Panc1 (cell line): Measurements from ENCODE around the gene KCNJ14. TPM values are rescaled to one million over a fixed set of nuclear protein-coding genes. Genes with fewer than 3 reads are reported as not detected.
A peak's percentile ranks its signal among the peaks of the same experiment; 100 is the strongest.
"Not testable (repeated sequence)": the region's sequence is repeated elsewhere in the genome, so short reads cannot be mapped to it uniquely, and the experiment has no call there.

Experiments
- ATAC-seq: fragments of 200-7000 bp; cut with Tn5 transposase; 2 replicates; pipeline ENCODE4 v1.9.1; 2020; ENCODE audit warnings: mild to moderate bottlenecking, moderate library complexity
- BruUV-seq: library from RNA; stranded (reverse); fragments of 400-500 nt; replicated peaks from 2 replicates; lab custom pipeline; 2021; lab: Mats Ljungman, UMichigan
- CTCF ChIA-PET: fragments of 300-600 bp; sonication (Branson Sonifier 250); formaldehyde crosslinking; loops from one replicate; lab custom pipeline; 2022; ENCODE audit warnings: antibody characterized with exemption; lab: Charles Lee
- POLR2A ChIA-PET: fragments of 300-600 bp; sonication (Branson Sonifier 250); formaldehyde crosslinking; loops from one replicate; lab custom pipeline; 2022; ENCODE audit warnings: antibody characterized with exemption; lab: Charles Lee
- DNase-seq: peaks from one replicate; pipeline ENCODE4 v3.0.0-alpha.2; 2010; ENCODE audit warnings: low read depth, low spot score
- H3K27ac ChIP-seq: 2 replicates; pipeline ENCODE4 v1.5.1; 2011; ENCODE audit warnings: mild to moderate bottlenecking, low read length, inconsistent platforms
- H3K27me3 ChIP-seq: fragments of 200-500 bp; sonication (Bioruptor generic); 2 replicates; pipeline ENCODE4 v1.6.0; 2014; ENCODE audit warnings: low read length, inconsistent platforms; ENCODE audit not compliant: control insufficient read depth, insufficient read depth
- H3K36me3 ChIP-seq: fragments of 200-500 bp; sonication (Bioruptor generic); 2 replicates; pipeline ENCODE4 v1.5.1; 2014; ENCODE audit warnings: inconsistent platforms, mild to moderate bottlenecking, low read length, moderate library complexity; ENCODE audit not compliant: control insufficient read depth, insufficient read depth
- H3K4me1 ChIP-seq: 2 replicates; pipeline ENCODE4 v1.5.1; 2011; ENCODE audit warnings: inconsistent platforms, mild to moderate bottlenecking, low read length, moderate library complexity; ENCODE audit not compliant: control insufficient read depth, insufficient read depth
- H3K4me3 ChIP-seq, 2 experiments: 2 replicates each; pipeline ENCODE4 v1.5.1; 2011 to 2012; ENCODE audit warnings: low read depth in 2 of 2, low read length in 2 of 2, mild to moderate bottlenecking in 2 of 2, inconsistent platforms in 1 of 2, moderate library complexity in 1 of 2
- H3K9me3 ChIP-seq: fragments of 200-500 bp; sonication (Bioruptor generic); 2 replicates; pipeline ENCODE4 v1.5.1; 2014; ENCODE audit warnings: low read depth, mild to moderate bottlenecking, inconsistent platforms, low read length, moderate library complexity; ENCODE audit not compliant: control insufficient read depth, insufficient read depth
- POLR2AphosphoS5 ChIP-seq: IDR thresholded peaks from 2 replicates; pipeline ENCODE4 v1.6.1; 2012; ENCODE audit warnings: mild to moderate bottlenecking, low read depth, low read length, moderate library complexity
- SIN3A ChIP-seq: IDR thresholded peaks from 2 replicates; pipeline ENCODE4 v1.6.1; 2012; ENCODE audit warnings: low read depth, mild to moderate bottlenecking, low read length, moderate library complexity, borderline replicate concordance; ENCODE audit not compliant: insufficient read depth
- TCF7L2 ChIP-seq: IDR thresholded peaks from 2 replicates; pipeline ENCODE4 v1.6.1; 2011; ENCODE audit warnings: mild to moderate bottlenecking, low read depth, low read length, inconsistent platforms
- in situ Hi-C: cut with HindIII; loops from 2 replicates; pipeline ENCODE4 v1.10.0; 2016; ENCODE audit warnings: low sequenced_read_pairs, low pct_unique_long_range_greater_than_20kb
- intact Hi-C: fragments of 100-400 bp; cut with micrococcal nuclease; formaldehyde crosslinking; loops from one replicate; pipeline ENCODE4 v1.10.0; 2022; ENCODE audit not compliant: unreplicated experiment
- total RNA-seq: library from RNA; stranded (reverse); gene quantifications from one replicate; pipeline ENCODE4 v1.2.1, GENCODE V29; 2021; ENCODE audit not compliant: unreplicated experiment
- TF ChIP-seq, protein P1 (sequence below), 2 experiments: IDR thresholded peaks; 2 replicates each; pipeline ENCODE4 v1.6.1; 2011 to 2012; ENCODE audit warnings: low read depth in 2 of 2, control low read depth in 1 of 2, low read length in 1 of 2, mild to moderate bottlenecking in 1 of 2, moderate library complexity in 1 of 2; ENCODE audit not compliant: insufficient read depth in 1 of 2
- TF ChIP-seq, protein P2 (sequence below): fragments of 450-650 bp; IDR thresholded peaks from 2 replicates; pipeline ENCODE4 v1.5.1; 2017; ENCODE audit warnings: mild to moderate bottlenecking

Gene KCNJ14
- total RNA-seq, 1 experiment from 2014 or later = 2.9 TPM

DNA sequence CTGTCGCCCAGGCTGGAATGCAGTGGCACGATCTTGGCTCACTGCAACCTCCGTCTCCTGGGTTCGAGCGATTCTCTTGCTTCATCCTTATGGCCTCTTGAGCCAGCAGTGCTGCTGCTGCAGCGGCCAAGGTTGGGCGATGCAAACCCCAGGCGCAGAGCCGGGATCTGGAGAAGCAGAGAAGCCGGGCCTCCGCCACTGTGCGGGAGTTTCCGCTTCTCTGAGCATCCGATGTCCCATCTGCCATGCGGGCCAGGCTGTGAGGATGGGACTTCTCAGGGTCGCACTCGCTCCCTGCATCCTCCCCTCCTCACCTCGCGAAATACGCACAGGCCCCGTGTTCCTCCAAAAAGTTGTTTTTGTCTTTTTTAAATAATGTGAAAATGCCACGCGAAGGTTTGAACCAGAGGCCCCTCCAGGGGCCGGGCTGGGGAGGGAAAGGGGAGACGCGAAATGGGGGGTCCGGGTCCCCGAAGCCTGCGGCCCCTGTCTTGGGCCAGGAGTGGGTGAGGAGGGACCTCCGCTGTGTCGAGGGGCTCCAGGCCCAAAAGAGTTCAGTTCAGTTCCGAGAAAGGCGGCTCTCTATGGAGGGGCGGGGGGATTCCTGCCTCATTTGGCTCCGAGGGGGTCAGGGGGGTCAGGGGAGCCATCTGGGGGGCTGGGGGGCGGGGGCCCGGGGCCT is 29.7 kb downstream of the KCNJ14 start:
- in situ Hi-C loops = no loop called here
- peaks cover 35% of the 10 kb centered on the region for H3K4me1 ChIP-seq
- BruUV-seq = no TSS peak
- TF ChIP-seq, protein P1, sequence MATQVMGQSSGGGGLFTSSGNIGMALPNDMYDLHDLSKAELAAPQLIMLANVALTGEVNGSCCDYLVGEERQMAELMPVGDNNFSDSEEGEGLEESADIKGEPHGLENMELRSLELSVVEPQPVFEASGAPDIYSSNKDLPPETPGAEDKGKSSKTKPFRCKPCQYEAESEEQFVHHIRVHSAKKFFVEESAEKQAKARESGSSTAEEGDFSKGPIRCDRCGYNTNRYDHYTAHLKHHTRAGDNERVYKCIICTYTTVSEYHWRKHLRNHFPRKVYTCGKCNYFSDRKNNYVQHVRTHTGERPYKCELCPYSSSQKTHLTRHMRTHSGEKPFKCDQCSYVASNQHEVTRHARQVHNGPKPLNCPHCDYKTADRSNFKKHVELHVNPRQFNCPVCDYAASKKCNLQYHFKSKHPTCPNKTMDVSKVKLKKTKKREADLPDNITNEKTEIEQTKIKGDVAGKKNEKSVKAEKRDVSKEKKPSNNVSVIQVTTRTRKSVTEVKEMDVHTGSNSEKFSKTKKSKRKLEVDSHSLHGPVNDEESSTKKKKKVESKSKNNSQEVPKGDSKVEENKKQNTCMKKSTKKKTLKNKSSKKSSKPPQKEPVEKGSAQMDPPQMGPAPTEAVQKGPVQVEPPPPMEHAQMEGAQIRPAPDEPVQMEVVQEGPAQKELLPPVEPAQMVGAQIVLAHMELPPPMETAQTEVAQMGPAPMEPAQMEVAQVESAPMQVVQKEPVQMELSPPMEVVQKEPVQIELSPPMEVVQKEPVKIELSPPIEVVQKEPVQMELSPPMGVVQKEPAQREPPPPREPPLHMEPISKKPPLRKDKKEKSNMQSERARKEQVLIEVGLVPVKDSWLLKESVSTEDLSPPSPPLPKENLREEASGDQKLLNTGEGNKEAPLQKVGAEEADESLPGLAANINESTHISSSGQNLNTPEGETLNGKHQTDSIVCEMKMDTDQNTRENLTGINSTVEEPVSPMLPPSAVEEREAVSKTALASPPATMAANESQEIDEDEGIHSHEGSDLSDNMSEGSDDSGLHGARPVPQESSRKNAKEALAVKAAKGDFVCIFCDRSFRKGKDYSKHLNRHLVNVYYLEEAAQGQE (IDR thresholded peaks at IDR 0.05; ENCODE audit: insufficient read depth in 1 of 2, low read depth in 2 of 2, low read length in 1 of 2) = no peak
- TF ChIP-seq, protein P2, sequence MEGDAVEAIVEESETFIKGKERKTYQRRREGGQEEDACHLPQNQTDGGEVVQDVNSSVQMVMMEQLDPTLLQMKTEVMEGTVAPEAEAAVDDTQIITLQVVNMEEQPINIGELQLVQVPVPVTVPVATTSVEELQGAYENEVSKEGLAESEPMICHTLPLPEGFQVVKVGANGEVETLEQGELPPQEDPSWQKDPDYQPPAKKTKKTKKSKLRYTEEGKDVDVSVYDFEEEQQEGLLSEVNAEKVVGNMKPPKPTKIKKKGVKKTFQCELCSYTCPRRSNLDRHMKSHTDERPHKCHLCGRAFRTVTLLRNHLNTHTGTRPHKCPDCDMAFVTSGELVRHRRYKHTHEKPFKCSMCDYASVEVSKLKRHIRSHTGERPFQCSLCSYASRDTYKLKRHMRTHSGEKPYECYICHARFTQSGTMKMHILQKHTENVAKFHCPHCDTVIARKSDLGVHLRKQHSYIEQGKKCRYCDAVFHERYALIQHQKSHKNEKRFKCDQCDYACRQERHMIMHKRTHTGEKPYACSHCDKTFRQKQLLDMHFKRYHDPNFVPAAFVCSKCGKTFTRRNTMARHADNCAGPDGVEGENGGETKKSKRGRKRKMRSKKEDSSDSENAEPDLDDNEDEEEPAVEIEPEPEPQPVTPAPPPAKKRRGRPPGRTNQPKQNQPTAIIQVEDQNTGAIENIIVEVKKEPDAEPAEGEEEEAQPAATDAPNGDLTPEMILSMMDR = no peak
- no peak for TF ChIP-seq POLR2AphosphoS5
- no peak for TF ChIP-seq TCF7L2
- no peak for TF ChIP-seq SIN3A
- H3K27me3 ChIP-seq = no peaks in the 10 kb centered on the region
- POLR2A ChIA-PET = no interaction called here
- ATAC-seq = no peak
- no peaks in the 10 kb centered on the region for H3K9me3 ChIP-seq
- CTCF ChIA-PET = no interaction called here
- H3K27ac ChIP-seq = no peak overlapping the region
- no peak for DNase-seq
- no peak overlapping the region for H3K4me3 ChIP-seq
- H3K36me3 ChIP-seq = no peaks in the 10 kb centered on the region
- intact Hi-C loops = no loop called here

DNA sequence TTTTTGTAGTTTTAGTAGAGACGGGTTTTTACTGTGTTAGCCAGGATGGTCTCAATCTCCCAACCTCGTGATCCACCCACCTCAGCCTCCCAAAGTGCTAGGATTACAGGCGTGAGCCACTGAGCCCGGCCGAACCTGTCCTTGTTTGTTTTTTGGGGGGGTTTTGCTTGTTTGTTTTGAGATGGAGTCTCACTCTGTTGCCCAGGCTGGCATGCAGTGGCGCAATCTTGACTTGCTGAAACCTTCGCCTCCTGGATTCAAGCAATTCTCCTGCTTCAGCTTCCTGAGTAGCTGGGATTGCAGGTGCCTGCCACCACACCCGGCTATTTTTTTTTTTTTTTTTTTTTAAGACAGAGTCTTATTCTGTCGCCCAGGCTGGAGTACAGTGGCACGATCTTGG is 31.3 kb downstream of the KCNJ14 start:
- H3K4me3 ChIP-seq, H3K36me3 ChIP-seq, H3K27me3 ChIP-seq, DNase-seq, ATAC-seq, H3K9me3 ChIP-seq, BruUV-seq, in situ Hi-C loops, intact Hi-C loops, POLR2A ChIA-PET: not testable (repeated sequence)
- CTCF ChIA-PET = interaction anchor here (0.6 kb wide), 2 partner anchors 19 to 50 kb away, joined by 3 to 5 read pairs; no protein-coding TSS in a partner anchor
- peaks cover 35% of the 10 kb centered on the region for H3K4me1 ChIP-seq
- H3K27ac ChIP-seq = 0 out of 2 replicates have a peak overlapping the region, but pooled peaks have one; percentile 44

DNA sequence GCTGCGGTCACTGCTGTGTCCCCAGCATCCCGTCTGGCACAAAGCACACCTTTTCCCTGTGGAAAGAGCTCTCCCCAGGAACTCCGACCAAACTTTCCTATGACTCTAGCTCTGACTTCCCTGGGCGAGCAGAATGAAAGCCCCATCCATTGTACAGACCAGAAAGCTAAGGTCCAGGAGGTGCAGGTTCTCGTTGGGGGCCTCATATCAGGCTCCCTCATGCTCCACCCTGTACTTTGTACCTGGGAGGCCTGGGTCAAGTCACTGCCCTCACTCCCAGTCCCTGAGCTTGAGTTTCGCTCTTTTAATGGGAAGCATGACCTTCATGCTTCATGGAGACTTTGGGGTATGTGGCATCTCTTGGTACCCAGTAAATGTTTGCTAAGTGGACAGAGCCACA is 32.2 kb downstream of the KCNJ14 start:
- no TSS peak for BruUV-seq
- Histone ChIP-seq H3K4me3 (peak overlapping the region in 1 of 2 experiments; percentile 19; a peak in 1 of 4 replicates), H3K27me3 (no peaks in the 10 kb centered on the region), H3K9me3 (no peaks in the 10 kb centered on the region), H3K27ac (peak overlapping the region; percentile 82), H3K4me1 (peaks cover 28% of the 10 kb centered on the region), H3K36me3 (no peaks in the 10 kb centered on the region)
- ATAC-seq (peak; percentile 10), DNase-seq (no peak)
- TF ChIP-seq SIN3A (no peak), POLR2AphosphoS5 (no peak), TCF7L2 (no peak)
- TF ChIP-seq, protein P1 (IDR thresholded peaks at IDR 0.05; ENCODE audit: insufficient read depth in 1 of 2, low read depth in 2 of 2, low read length in 1 of 2) = no peak
- in situ Hi-C loops (no loop called here), intact Hi-C loops (no loop called here)
- POLR2A ChIA-PET = interaction anchor here (0.6 kb wide), 1 partner anchor 89 kb away, joined by 6 read pairs; no protein-coding TSS in a partner anchor
- CTCF ChIA-PET = interaction anchor here (1.7 kb wide), 1 partner anchor 97 kb away, joined by 11 read pairs; no protein-coding TSS in a partner anchor
